NCI-H345 treated with DMSO at 0.1 percent for 48 hours (cell line): Measurements from ENCODE around the gene LCN10.

Experiments used
- DNase-seq: peaks from one replicate; lab custom pipeline; 2025; ENCODE audit not compliant: unreplicated experiment; lab: John Stamatoyannopoulos, UW

LCN10 gene

GRCh38 chr9:136740491-136740890 is 2.2 kb downstream of the LCN10 start:
- no peak for DNase-seq

GRCh38 chr9:136740069-136740468 is 2.7 kb downstream of the LCN10 start:
- DNase-seq: no peak

- DNase-seq: no peak
Observed at GRCh38 chr9:136739509-136739908, 3.2 kb downstream of the LCN10 start.

GRCh38 chr9:136738960-136739359 is 3.8 kb downstream of the LCN10 start:
- DNase-seq: no peak

GRCh38 chr9:136735812-136736480 is 6.8 kb downstream of the LCN10 start:
- no peak for DNase-seq

- DNase-seq: no peak
Observed at GRCh38 chr9:136734837-136735496, 7.8 kb downstream of the LCN10 start.

- DNase-seq: no peak
Observed at GRCh38 chr9:136733611-136734010, 9.1 kb downstream of the LCN10 start.

- DNase-seq: no peak
Observed at GRCh38 chr9:136732444-136733178, 10.1 kb downstream of the LCN10 start.

- no peak for DNase-seq
Observed at GRCh38 chr9:136729926-136730325, 12.8 kb downstream of the LCN10 start.

- no peak for DNase-seq
Observed at GRCh38 chr9:136729144-136729543, 13.6 kb downstream of the LCN10 start.

GRCh38 chr9:136728548-136729123 is 14.1 kb downstream of the LCN10 start:
- no peak for DNase-seq

GRCh38 chr9:136728080-136728547 is 14.6 kb downstream of the LCN10 start:
- DNase-seq: peak; percentile 66

- no peak for DNase-seq
Observed at GRCh38 chr9:136726631-136727191, 16.0 kb downstream of the LCN10 start.

- no peak for DNase-seq
Observed at GRCh38 chr9:136726118-136726517, 16.6 kb downstream of the LCN10 start.

GRCh38 chr9:136725612-136726011 is 17.1 kb downstream of the LCN10 start:
- DNase-seq: no peak

- no peak for DNase-seq
Observed at GRCh38 chr9:136724772-136725171, 18.0 kb downstream of the LCN10 start.

GRCh38 chr9:136723989-136724388 is 18.8 kb downstream of the LCN10 start:
- DNase-seq: no peak

GRCh38 chr9:136723362-136723976 is 19.3 kb downstream of the LCN10 start:
- no peak for DNase-seq

GRCh38 chr9:136722969-136723356 is 19.8 kb downstream of the LCN10 start:
- no peak for DNase-seq

GRCh38 chr9:136722093-136722968 is 20.4 kb downstream of the LCN10 start:
- no peak for DNase-seq
